Measurements from ENCODE around the gene FGF1.

DNA sequence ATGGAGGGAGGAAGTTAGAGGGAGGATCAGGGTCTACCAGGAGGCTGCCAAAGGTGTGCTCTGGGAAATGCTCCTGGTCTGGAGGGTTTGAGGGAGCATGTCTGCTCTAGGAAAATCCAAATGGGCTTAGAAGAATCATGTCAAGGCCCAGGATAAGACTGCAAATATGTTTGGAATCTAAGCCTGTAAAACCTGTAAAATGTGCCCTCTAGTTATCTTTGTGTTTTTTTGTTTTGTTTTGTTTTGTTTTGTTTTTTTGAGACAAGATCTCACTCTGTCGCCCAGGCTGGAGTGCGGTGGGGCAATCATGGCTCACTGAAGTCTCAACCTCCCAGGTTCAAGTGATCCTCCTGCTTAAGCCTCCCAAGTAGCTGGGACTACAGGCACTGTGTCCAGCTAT lies 135.4 kb downstream of the FGF1 start:
- TF ChIP-seq, protein P1, sequence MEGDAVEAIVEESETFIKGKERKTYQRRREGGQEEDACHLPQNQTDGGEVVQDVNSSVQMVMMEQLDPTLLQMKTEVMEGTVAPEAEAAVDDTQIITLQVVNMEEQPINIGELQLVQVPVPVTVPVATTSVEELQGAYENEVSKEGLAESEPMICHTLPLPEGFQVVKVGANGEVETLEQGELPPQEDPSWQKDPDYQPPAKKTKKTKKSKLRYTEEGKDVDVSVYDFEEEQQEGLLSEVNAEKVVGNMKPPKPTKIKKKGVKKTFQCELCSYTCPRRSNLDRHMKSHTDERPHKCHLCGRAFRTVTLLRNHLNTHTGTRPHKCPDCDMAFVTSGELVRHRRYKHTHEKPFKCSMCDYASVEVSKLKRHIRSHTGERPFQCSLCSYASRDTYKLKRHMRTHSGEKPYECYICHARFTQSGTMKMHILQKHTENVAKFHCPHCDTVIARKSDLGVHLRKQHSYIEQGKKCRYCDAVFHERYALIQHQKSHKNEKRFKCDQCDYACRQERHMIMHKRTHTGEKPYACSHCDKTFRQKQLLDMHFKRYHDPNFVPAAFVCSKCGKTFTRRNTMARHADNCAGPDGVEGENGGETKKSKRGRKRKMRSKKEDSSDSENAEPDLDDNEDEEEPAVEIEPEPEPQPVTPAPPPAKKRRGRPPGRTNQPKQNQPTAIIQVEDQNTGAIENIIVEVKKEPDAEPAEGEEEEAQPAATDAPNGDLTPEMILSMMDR (IDR thresholded peaks at IDR 0.05) = no peak
- TF ChIP-seq POLR2A (IDR thresholded peaks at IDR 0.05) = no peak

Measured in uterus (tissue), 2 donors.